Esophagus squamous epithelium (tissue), 5 donors: Measurements from ENCODE around the gene PMEPA1. TPM values are rescaled to one million over a fixed set of nuclear protein-coding genes. Genes with fewer than 3 reads are reported as not detected.

ENCODE experiments used
- DNase-seq: peaks from one replicate; lab custom pipeline; 2025; lab: John Stamatoyannopoulos, UW
- H3K27ac ChIP-seq, 4 donors: fragments of 200-600 bp; sonication (generic); one replicate each; pipeline ENCODE4 v1.5.1; 2016 to 2019; ENCODE audit warnings: mild to moderate bottlenecking in 1 of 4
- H3K27me3 ChIP-seq, 4 donors: fragments of 200-600 bp; sonication (generic); 1 replicate in 3 of 4; 2 replicates in 1 of 4; pipeline versions ENCODE4 v1.5.1 to v1.6.0; 2017 to 2021; ENCODE audit warnings: antibody characterized with exemption in 1 of 4
- H3K36me3 ChIP-seq, 3 donors: fragments of 200-600 bp; sonication (generic); one replicate each; pipeline ENCODE4 v1.5.1; 2016 to 2019
- H3K4me1 ChIP-seq, 3 donors: fragments of 200-600 bp; sonication (generic); one replicate each; pipeline ENCODE4 v1.5.1; 2017 to 2019
- H3K4me3 ChIP-seq, 4 donors: fragments of 200-600 bp; sonication (generic); 1 replicate in 3 of 4; 2 replicates in 1 of 4; pipeline ENCODE4 v1.5.1; 2016 to 2019; ENCODE audit warnings: mild to moderate bottlenecking in 2 of 4, moderate library complexity in 1 of 4
- H3K9me3 ChIP-seq, 3 donors: fragments of 200-600 bp; sonication (generic); one replicate each; pipeline ENCODE4 v1.5.1; 2016 to 2019
- POLR2A ChIP-seq, 4 donors: fragments of 450-650 bp; IDR thresholded peaks; one replicate each; pipeline ENCODE4 v1.6.1; 2017; ENCODE audit warnings: antibody characterized with exemption in 4 of 4, mild to moderate bottlenecking in 4 of 4, moderate library complexity in 3 of 4
- WGBS, 2 donors: methylation state at CpG; one replicate each; pipeline ENCODE4 v1.1.5; 2018; 5-methylcytosine and 5-hydroxymethylcytosine counted together
- intact Hi-C: fragments of 100-400 bp; cut with DNase I; formaldehyde crosslinking; loops from one replicate; pipeline ENCODE4 v1.15.0; 2022
- total RNA-seq, 4 donors: library from RNA; depleted of rRNA; stranded (reverse); fragments of >200 nt; gene quantifications; one replicate each; pipeline ENCODE4 v1.1.0, GENCODE V29; 2016
- TF ChIP-seq, protein P1 (sequence below), 6 experiments: fragments of 450-650 bp in 4 of 6; fragments of 200-600 bp in 2 of 6; sonication (generic) in 2 of 6; IDR thresholded peaks; one replicate each; pipeline ENCODE4 v1.5.1; 2016 to 2019; ENCODE audit warnings: antibody characterized with exemption in 6 of 6, mild to moderate bottlenecking in 4 of 6, moderate library complexity in 4 of 6
- donor health status: DM: yes; HTN: yes; CAD: no.

The PMEPA1 gene
- total RNA-seq, 4 donors from 2014 or later = 0.95 to 4.6 (median 2.6) TPM

- WGBS, 2 donors = 48 to 51% methylated on average over 7 to 10 of the region's 12 CpGs
- Histone ChIP-seq H3K4me1 (peaks cover 5 to 67% (median 26%) of the 10 kb centered on the region in 3 donors), H3K27ac (peak overlapping the region in 1 of 4 donors; percentile 68), H3K36me3 (no peaks in the 10 kb centered on the region), H3K4me3 (no peak overlapping the region), H3K9me3 (no peaks in the 10 kb centered on the region), H3K27me3 (no peaks in the 10 kb centered on the region)
- DNase-seq = no peak
- TF ChIP-seq, protein P1, sequence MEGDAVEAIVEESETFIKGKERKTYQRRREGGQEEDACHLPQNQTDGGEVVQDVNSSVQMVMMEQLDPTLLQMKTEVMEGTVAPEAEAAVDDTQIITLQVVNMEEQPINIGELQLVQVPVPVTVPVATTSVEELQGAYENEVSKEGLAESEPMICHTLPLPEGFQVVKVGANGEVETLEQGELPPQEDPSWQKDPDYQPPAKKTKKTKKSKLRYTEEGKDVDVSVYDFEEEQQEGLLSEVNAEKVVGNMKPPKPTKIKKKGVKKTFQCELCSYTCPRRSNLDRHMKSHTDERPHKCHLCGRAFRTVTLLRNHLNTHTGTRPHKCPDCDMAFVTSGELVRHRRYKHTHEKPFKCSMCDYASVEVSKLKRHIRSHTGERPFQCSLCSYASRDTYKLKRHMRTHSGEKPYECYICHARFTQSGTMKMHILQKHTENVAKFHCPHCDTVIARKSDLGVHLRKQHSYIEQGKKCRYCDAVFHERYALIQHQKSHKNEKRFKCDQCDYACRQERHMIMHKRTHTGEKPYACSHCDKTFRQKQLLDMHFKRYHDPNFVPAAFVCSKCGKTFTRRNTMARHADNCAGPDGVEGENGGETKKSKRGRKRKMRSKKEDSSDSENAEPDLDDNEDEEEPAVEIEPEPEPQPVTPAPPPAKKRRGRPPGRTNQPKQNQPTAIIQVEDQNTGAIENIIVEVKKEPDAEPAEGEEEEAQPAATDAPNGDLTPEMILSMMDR (IDR thresholded peaks at IDR 0.05) = no peak
- TF ChIP-seq POLR2A (IDR thresholded peaks at IDR 0.05) = no peak
- intact Hi-C loops = no loop called here
Observed at GRCh38 chr20:57680131-57680716, 29.6 kb downstream of the PMEPA1 start.

DNA sequence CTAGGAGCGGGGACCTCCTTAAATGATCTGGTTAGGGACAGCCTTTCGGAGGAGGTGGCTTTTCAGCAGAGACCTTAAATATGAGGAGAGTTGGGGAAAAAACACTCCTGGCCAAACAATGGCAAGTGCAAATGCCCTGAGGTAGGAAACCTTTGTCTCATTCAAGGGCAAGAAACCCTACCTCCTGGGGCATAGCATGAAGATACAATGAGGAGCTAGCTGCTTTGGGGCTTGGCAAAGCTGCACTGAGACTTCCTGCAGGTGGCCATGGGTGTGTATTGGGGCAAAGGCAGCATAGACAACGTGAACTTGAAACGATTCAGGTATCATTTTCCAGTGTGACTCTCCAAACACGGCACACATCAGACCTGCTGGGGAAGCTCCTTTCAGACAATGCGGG, 30.7 kb downstream of the PMEPA1 start:
- Histone ChIP-seq H3K36me3 (no peaks in the 10 kb centered on the region), H3K27ac (no peak overlapping the region), H3K9me3 (no peaks in the 10 kb centered on the region), H3K4me1 (peaks cover 5 to 59% (median 19%) of the 10 kb centered on the region in 3 donors), H3K4me3 (no peak overlapping the region), H3K27me3 (no peaks in the 10 kb centered on the region)
- intact Hi-C loops = no loop called here
- TF ChIP-seq, protein P1 (IDR thresholded peaks at IDR 0.05) = no peak
- TF ChIP-seq POLR2A (IDR thresholded peaks at IDR 0.05) = no peak
- DNase-seq = no peak
- WGBS, 2 donors = 66 to 83% methylated on average over 5 to 6 of the region's 6 CpGs

DNA sequence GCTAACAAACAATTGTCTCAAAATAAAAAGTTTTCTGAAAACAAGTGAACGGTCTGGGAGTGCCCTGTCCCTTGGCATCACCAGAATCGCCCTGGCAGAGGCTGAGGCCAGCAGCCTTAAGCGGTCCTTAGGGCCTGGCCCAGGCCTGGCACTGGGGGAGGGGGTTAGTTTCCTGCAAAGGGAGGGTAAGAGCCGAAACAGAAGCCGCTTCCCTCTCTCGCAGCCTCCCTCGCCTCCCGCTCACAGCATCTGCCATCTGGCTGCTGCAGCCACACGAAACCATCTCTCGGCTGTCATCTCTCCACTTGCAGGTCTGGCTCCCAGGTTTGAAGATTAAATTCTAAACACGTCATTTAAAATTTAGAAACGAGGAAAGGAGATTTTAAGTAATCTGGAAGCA, 31.5 kb downstream of the PMEPA1 start:
- TF ChIP-seq, protein P1 (IDR thresholded peaks at IDR 0.05) = no peak
- TF ChIP-seq POLR2A (IDR thresholded peaks at IDR 0.05) = no peak
- H3K27me3 ChIP-seq = no peaks in the 10 kb centered on the region
- 61 to 82% methylated on average over 8 to 12 of the region's 12 CpGs for WGBS, 2 donors
- H3K36me3 ChIP-seq = no peaks in the 10 kb centered on the region
- intact Hi-C loops = no loop called here
- peaks cover 5 to 51% (median 12%) of the 10 kb centered on the region in 3 donors for H3K4me1 ChIP-seq
- no peak overlapping the region for H3K27ac ChIP-seq
- no peak overlapping the region for H3K4me3 ChIP-seq
- no peaks in the 10 kb centered on the region for H3K9me3 ChIP-seq
- DNase-seq = no peak

DNA sequence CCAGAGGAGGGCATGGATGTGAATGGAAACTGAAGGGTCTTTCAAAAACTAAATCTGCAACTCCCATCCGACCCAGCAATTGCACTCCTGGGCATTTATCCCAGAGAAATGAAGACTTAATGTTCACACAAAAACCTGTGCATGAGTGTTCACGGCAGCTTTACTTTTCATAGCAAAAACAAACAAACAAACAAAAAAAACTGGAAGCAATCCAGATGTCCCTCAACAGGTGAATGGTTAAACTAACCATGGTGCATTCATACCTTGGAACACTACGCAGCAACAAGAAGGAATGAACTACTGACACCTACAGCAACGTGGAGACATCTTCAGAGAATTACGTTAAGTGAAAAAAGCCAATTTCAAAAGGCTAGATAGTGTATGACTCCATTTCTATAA, 32.2 kb downstream of the PMEPA1 start:
- WGBS, 2 donors = 72 to 79% methylated on average over 4 to 5 of the region's 5 CpGs
- no peaks in the 10 kb centered on the region for H3K9me3 ChIP-seq
- intact Hi-C loops = no loop called here
- H3K4me3 ChIP-seq = no peak overlapping the region
- no peak overlapping the region for H3K27ac ChIP-seq
- TF ChIP-seq, protein P1 (IDR thresholded peaks at IDR 0.05) = no peak
- no peak for TF ChIP-seq POLR2A (IDR thresholded peaks at IDR 0.05)
- H3K27me3 ChIP-seq = no peaks in the 10 kb centered on the region
- H3K36me3 ChIP-seq = no peaks in the 10 kb centered on the region
- peaks cover 9 to 50% (median 12%) of the 10 kb centered on the region in 3 donors for H3K4me1 ChIP-seq
- DNase-seq = no peak

GRCh38 chr20:57676589-57677583, 32.9 kb downstream of the PMEPA1 start:
- DNase-seq = no peak
- Histone ChIP-seq H3K27me3 (no peaks in the 10 kb centered on the region), H3K27ac (no peak overlapping the region), H3K9me3 (no peaks in the 10 kb centered on the region), H3K36me3 (no peaks in the 10 kb centered on the region), H3K4me1 (peaks cover 11 to 50% (median 11%) of the 10 kb centered on the region in 3 donors), H3K4me3 (no peak overlapping the region)
- intact Hi-C loops = no loop called here
- 76 to 82% methylated on average over 16 to 21 of the region's 24 CpGs for WGBS, 2 donors
- no peak for TF ChIP-seq POLR2A (IDR thresholded peaks at IDR 0.05)
- TF ChIP-seq, protein P1 (IDR thresholded peaks at IDR 0.05) = no peak
